Right cardiac atrium (tissue), 5 donors: ENCODE measurements around the gene LSM10. TPM values are rescaled to one million over a fixed set of nuclear protein-coding genes. Genes with fewer than 3 reads are reported as not detected.

Source experiments
- ATAC-seq, 2 donors: fragments of 200-7000 bp; cut with Tn5 transposase; one replicate each; pipeline versions ENCODE4 v1.8.0 to v1.9.1; 2020; ENCODE audit warnings: moderate library complexity in 2 of 2, mild to moderate bottlenecking in 1 of 2
- DNase-seq, 3 donors: peaks; one replicate each; pipeline ENCODE4 v3.0.0-alpha.2; 2020
- H3K27ac ChIP-seq: one replicate; pipeline ENCODE4 v1.5.1; 2013; ENCODE audit warnings: mild to moderate bottlenecking, low read length, control low read depth, moderate library complexity
- H3K27me3 ChIP-seq: one replicate; pipeline ENCODE4 v1.6.1; 2013; ENCODE audit not compliant: control insufficient read depth, insufficient read depth
- H3K4me1 ChIP-seq: one replicate; pipeline ENCODE4 v1.6.1; 2013; ENCODE audit warnings: low read length; ENCODE audit not compliant: control insufficient read depth, insufficient read depth
- H3K4me3 ChIP-seq: one replicate; pipeline ENCODE4 v1.5.1; 2013; ENCODE audit warnings: low read length, control low read depth
- H3K9me3 ChIP-seq: one replicate; pipeline ENCODE4 v1.6.1; 2013; ENCODE audit warnings: low read length; ENCODE audit not compliant: control insufficient read depth
- WGBS: extraction: QIAGEN DNeasy Blood & Tissue Kit; methylation state at CpG from one replicate; pipeline ENCODE4 v1.1.7; 2013; 5-methylcytosine and 5-hydroxymethylcytosine counted together
- intact Hi-C, 4 donors: fragments of 100-400 bp; cut with DNase I; formaldehyde crosslinking; loops; one replicate each; pipeline versions ENCODE4 v1.11.0 to v1.14.0; 2022 to 2023
- polyA plus RNA-seq: library from polyadenylated mRNA; stranded (reverse); fragments of 200-250 nt; gene quantifications from one replicate; pipeline ENCODE4 v1.2.3, GENCODE V29; 2013
- total RNA-seq, 4 donors: library from RNA; stranded (reverse); fragmentation: NEBNext Ultra II Directional; extraction: Animal tissue kit (Norgen Biotek cat#: 25700); gene quantifications; one replicate each; pipeline ENCODE4 v1.2.1, GENCODE V29; 2021
- donor health status: healthy with polysubstance abuse.
- donor health status: DM: no; HTN: yes; CAD: no.
- donor health status: DM: no; HTN: no; CAD: no.
- donor health status: DM: no; HTN: yes; CAD: no; lungs with severe emphysema.
- donor health status: DM: yes; HTN: yes; CAD: no.

LSM10 gene
- total and polyA plus RNA-seq, 5 donors = 70.9 to 121 (median 75.7) TPM

DNA sequence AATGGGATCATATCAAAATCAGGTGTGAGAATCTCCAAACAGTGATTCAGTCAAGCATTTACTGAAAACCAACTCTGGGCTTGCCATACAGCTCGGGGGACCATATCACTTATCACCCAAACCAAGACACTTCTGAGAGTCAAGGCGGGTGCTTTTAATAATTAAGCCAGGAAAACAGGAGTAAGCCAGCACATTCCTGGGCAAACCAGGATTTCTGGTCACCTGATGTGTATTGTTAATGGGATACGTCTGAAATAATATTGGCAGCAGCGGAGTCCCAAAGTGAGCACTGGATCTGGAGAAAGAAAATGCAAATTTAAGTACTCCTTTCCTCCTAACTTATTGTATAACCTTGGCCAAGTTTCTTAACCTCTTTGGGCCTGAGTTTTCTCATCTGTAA lies 34.9 kb upstream of the LSM10 start:
- ATAC-seq = no peak
- WGBS = 64% methylated on average over 4 of the region's 4 CpGs

DNA sequence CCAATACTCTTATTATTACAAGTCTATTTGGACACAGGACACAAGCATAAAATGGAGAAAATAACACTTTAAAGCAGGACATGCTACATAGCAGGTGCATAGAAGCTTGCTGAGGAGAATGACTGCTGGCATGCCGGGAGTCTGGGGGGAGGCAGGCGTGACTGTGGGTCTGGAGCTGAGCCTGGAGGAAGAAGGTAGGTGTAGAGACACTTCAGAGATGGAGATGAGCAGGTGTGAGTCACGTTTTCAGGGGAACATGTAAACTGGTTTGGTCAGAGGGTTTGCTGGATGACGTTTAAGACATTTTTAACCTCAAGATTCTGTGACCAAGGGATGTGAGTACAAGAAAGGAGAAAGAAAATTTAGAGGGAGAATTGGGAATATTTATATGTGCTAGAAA lies 28.1 kb upstream of the LSM10 start:
- no peak for ATAC-seq
- Histone ChIP-seq H3K4me1 (no peaks in the 10 kb centered on the region), H3K9me3 (no peaks in the 10 kb centered on the region), H3K4me3 (no peak overlapping the region), H3K27me3 (no peaks in the 10 kb centered on the region), H3K27ac (no peak overlapping the region)
- DNase-seq = no peak
- 74% methylated on average over 4 of the region's 4 CpGs for WGBS
- intact Hi-C loops = loop anchor here in 1 of 4 donors (10.0 kb wide), 1 partner anchor 281 kb away; the partner anchor contains the start of gene TRAPPC3

More for the DNA sequence above, 34.9 kb upstream of the LSM10 start:
- Histone ChIP-seq H3K27me3 (no peaks in the 10 kb centered on the region), H3K9me3 (no peaks in the 10 kb centered on the region), H3K4me3 (no peak overlapping the region), H3K27ac (no peak overlapping the region), H3K4me1 (no peaks in the 10 kb centered on the region)
- intact Hi-C loops = no loop called here
- no peak for DNase-seq

DNA sequence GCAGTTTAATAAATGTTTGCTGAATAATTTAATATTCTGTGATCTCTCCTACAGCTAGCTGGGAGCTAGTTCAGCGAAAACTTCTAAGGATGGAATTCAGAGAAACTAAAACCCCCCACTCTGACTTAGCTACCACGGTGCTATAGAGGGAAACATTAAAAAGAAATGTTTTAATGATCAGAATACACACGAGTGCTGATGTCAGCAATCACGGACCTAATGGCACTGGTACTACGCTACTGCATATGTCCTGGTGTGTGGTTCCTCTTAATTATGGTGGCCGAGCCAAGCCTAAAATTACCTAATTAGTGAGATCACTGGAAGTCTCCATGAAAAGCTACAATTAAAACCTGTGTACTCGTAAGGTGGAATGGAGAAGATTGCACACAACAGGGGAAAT lies 23.9 kb upstream of the LSM10 start:
- Histone ChIP-seq H3K9me3 (no peaks in the 10 kb centered on the region), H3K27me3 (no peaks in the 10 kb centered on the region), H3K4me1 (no peaks in the 10 kb centered on the region), H3K4me3 (no peak overlapping the region), H3K27ac (no peak overlapping the region)
- WGBS = 90% methylated on average over 7 of the region's 7 CpGs
- DNase-seq (no peak), ATAC-seq (no peak)
- intact Hi-C loops = loop anchor here (5.0 to 10.0 kb wide), 4 partner anchors 79 to 324 kb away; partner anchors contain the start of gene TRAPPC3 (in 1 of the 4)

DNA sequence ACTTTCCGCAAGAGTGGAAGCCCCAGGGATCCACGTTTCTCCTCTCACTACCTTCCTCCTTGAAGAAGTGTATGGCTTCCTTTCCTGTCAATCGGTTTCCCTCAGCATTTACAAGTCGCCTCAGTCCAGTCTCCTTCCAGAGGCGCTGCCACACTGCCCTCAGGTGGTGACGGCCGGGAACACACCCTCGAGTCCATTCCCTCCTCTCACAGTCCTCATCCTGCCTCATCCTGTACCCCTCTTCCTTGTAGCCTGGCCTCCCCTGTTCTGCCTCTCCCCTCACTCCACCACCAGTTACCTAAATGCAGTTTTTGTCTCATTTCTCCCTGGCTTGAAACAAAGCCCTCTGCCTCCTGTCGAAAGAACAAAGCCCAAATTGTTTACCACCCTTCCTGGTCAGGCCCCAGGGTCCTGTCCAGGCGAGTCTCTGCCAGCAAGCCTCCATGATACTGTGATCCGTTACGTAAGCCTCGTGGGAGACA lies 23.2 kb upstream of the LSM10 start:
- WGBS = 12% methylated on average over 13 of the region's 13 CpGs
- peak; percentile 89 to 94 for ATAC-seq
- H3K9me3 ChIP-seq = no peaks in the 10 kb centered on the region
- H3K27ac ChIP-seq = no peak overlapping the region
- H3K4me3 ChIP-seq = no peak overlapping the region
- intact Hi-C loops = loop anchor here (5.0 to 10.0 kb wide), 4 partner anchors 79 to 324 kb away; partner anchors contain the start of gene TRAPPC3 (in 1 of the 4)
- H3K27me3 ChIP-seq = no peaks in the 10 kb centered on the region
- H3K4me1 ChIP-seq = no peaks in the 10 kb centered on the region
- DNase-seq = peak; percentile 84 to 96 (median 94)

DNA sequence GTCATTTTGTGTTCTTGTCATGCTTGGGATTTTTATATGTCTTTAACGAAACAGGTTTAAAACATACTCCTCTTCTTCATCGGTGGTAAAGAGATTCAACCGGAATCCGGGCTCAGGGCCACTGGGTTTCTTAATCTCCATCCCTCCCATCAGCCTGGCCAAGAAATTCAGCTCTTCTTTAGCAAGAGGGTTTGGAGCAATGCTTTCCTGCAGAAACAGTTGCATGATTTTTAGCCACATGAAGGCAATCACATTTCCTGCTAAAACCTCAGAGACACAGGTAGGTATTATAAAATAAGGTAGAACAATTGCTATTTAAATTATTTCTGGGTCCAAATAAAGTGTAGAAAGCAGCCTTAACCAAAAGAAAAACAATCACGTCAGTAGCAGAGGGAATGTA lies 22.7 kb upstream of the LSM10 start:
- Histone ChIP-seq H3K4me3 (no peak overlapping the region), H3K27ac (no peak overlapping the region), H3K27me3 (no peaks in the 10 kb centered on the region), H3K9me3 (no peaks in the 10 kb centered on the region), H3K4me1 (no peaks in the 10 kb centered on the region)
- intact Hi-C loops = loop anchor here (5.0 to 10.0 kb wide), 4 partner anchors 78 to 323 kb away; partner anchors contain the start of gene TRAPPC3 (in 1 of the 4)
- DNase-seq = peak in 2 of 3 donors; percentile 48 to 63
- ATAC-seq = peak; percentile 45 to 56
- WGBS = 16% methylated on average over 5 of the region's 5 CpGs

DNA sequence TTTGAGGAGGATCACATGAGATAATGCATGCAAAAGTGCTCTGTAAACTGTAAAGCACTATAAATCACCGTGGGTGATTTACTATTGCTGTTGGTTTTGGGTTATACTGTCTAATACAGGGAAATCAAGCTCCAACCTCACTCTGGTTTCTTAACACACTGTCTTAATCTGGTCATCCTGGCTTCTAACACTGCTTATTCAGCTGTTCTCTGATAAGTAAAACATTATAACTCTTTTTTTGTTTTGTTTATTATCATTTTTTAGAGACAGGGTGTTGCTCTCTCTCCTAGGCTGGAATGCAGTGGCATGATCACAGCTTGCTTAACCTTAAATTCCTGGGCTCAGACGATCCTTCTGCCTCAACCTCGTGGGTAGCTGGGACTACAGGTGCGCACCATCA lies 21.9 kb upstream of the LSM10 start:
- no peak overlapping the region for H3K27ac ChIP-seq
- ATAC-seq = no peak
- intact Hi-C loops = no loop called here

DNA sequence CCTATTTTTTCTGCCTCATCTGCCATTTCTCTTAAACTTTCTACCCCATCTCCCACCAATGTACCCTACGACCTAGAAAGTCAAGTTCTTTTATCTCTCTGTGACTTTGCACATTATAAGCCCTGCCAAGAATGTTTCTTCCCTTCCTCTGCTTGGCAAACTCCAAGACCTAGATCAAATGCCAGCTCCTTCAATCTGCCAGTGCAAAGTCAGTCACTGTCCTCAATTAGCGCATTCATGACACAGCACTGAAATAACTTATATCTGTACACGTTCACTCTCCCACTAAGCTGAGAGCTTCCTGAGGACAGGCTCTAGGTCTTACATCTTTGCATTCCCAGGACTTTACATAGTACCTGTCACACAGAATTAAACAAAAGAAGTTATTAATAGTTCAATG lies 21.4 kb upstream of the LSM10 start:
- Histone ChIP-seq H3K27me3 (no peaks in the 10 kb centered on the region), H3K27ac (peak overlapping the region; percentile 42), H3K4me1 (no peaks in the 10 kb centered on the region), H3K9me3 (no peaks in the 10 kb centered on the region), H3K4me3 (no peak overlapping the region)
- DNase-seq = no peak
- WGBS = 53% methylated on average over 3 of the region's 3 CpGs
- intact Hi-C loops = no loop called here
- peak in 1 of 2 donors; percentile 40 for ATAC-seq

More for the DNA sequence above, 21.9 kb upstream of the LSM10 start:
- Histone ChIP-seq H3K4me3 (no peak overlapping the region), H3K27me3 (no peaks in the 10 kb centered on the region), H3K9me3 (no peaks in the 10 kb centered on the region), H3K4me1 (no peaks in the 10 kb centered on the region)
- no peak for DNase-seq
- 76% methylated on average over 4 of the region's 4 CpGs for WGBS

DNA sequence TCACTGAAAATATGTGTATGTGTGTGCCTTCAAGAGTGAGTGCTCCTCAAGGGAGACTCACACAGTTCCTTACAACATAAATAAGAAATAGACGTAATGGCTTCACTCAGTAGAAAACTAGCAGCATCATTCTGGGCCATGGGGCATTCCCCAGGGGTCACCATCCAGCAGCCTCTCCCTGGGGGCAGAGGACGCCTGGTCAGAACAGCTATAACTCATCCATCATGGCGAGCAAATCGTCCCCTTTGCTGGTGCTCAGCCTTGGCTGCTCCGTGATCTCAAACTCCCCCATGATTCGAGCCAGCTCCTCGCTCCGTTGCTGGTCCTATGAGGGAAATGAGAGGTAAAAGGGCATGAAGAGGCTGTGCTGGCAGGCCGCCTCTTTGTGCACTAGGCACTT lies 20.2 kb upstream of the LSM10 start:
- DNase-seq (no peak), ATAC-seq (no peak)
- Histone ChIP-seq H3K9me3 (no peaks in the 10 kb centered on the region), H3K27me3 (no peaks in the 10 kb centered on the region), H3K27ac (no peak overlapping the region), H3K4me1 (no peaks in the 10 kb centered on the region), H3K4me3 (no peak overlapping the region)
- intact Hi-C loops = no loop called here
- 83% methylated on average over 9 of the region's 9 CpGs for WGBS

DNA sequence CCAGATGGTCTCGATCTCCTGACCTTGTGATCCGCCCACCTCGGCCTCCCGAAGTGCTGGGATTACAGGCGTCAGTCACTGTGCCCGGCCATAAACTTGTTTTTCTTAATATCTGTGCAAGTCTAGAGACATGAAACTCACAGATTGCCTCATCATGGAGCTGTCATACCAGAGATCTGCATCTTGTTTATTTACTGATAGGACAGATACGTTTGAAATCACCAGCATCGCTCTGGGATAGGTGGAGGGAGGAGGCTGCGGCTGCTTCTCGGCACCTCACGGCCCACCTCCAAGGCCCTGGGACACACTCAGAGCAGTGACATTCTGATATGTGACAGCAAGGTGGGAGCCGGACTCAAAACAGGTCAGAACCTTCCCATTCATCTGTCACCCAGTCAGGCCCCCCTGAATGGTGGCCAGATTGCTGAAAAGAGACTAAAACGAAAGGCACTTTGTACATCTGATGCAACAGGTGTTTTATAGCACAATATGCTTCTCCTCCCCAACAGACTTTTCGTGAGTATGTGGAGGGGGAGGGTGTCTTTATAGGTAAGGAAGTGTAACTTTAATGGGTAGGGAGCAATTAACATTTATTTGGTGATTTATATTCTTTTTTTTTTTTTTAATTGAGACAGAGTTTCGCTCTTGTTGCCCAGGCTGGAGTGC lies 18.1 kb upstream of the LSM10 start:
- 87% methylated on average over 15 of the region's 15 CpGs for WGBS
- Histone ChIP-seq H3K9me3 (no peaks in the 10 kb centered on the region), H3K4me3 (no peak overlapping the region), H3K27me3 (no peaks in the 10 kb centered on the region), H3K4me1 (no peaks in the 10 kb centered on the region), H3K27ac (no peak overlapping the region)
- DNase-seq (no peak), ATAC-seq (no peak)
- intact Hi-C loops = no loop called here

DNA sequence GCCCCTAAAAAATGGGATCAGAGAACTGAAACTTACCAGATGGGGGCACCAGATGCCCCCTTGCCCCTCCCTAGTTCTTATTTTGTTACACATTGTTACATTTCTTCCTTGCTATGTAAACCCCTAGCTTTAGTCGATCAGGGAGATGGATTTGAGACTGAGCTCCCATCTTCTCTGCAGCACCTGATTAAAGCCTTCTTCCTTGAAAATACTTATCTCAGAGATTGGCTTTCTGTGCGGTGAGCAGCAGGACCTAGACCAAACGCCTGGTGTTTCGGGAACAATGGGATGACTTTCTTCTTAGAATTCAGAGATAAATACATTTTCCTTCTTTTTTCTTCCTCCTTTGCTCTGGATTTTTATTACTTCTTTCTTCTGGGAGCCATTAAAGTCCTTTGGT lies 16.7 kb upstream of the LSM10 start:
- DNase-seq (no peak), ATAC-seq (no peak)
- intact Hi-C loops = no loop called here
- Histone ChIP-seq H3K9me3 (no peaks in the 10 kb centered on the region), H3K27ac (no peak overlapping the region), H3K4me1 (no peaks in the 10 kb centered on the region), H3K27me3 (no peaks in the 10 kb centered on the region), H3K4me3 (no peak overlapping the region)
- 86% methylated on average over 4 of the region's 4 CpGs for WGBS

DNA sequence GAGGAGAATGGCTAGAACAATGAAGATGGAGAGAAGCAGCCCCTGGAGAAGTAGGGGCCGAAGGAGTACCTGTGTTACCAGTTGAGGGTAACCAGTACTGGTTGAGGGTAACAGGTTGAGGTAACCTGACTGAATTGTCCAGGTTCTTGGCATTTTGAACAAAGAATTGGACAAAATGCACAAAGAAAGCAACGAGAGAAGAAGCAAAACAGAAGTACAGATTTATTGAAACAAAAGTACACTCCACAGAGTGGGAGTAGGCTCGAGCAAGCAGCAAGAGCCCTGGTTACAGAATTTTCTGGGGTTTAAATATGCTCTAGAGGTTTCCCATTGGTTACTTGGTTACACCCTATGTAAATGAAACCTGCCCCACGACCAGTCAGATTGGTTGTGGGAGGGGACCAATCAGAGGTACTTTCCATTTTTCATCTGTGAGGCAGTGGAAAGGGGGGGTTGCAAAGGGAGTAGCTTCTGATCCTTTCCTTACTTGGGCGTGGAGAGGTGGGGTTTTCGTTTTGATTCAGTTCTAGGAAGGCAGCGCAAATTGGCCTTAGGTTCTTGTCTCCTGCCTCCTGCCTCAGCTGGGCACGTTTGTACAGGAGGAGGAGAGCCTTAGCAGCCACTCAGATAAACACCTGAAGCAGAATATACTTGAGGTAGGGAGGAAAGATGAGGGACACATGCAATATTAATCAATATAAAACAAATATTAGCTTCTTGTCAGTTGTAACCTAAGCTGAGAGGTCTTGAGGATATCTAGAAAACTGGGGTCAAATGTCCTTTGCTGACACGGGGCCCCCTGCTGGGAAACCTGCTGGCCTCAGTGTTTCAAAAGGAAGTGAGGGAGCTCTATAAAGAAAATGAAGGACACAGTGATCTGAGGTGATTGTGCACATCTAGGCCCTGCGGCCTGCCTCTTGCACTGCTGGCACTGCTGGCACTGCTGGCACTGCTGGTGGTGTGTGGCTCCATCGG lies 14.3 kb upstream of the LSM10 start:
- ATAC-seq = peak in 1 of 2 donors; percentile 62
- Histone ChIP-seq H3K4me3 (no peak overlapping the region), H3K4me1 (no peaks in the 10 kb centered on the region), H3K27me3 (no peaks in the 10 kb centered on the region), H3K27ac (no peak overlapping the region), H3K9me3 (no peaks in the 10 kb centered on the region)
- WGBS = 62% methylated on average over 11 of the region's 11 CpGs
- no peak for DNase-seq
- intact Hi-C loops = no loop called here
